Stimulated activated CD4-positive, alpha-beta T cell treated with anti-CD3 and anti-CD28 coated beads, Interleukin-1b, Interleukin-23, amount 100 ng/mL, for 1 hour (primary cell): ENCODE results near the gene WNT2B.

Experiments
- DNase-seq, 2 donors: peaks; one replicate each; pipeline ENCODE4 v3.0.0-alpha.2; 2020; ENCODE audit warnings: low read depth in 2 of 2

Gene WNT2B

DNA sequence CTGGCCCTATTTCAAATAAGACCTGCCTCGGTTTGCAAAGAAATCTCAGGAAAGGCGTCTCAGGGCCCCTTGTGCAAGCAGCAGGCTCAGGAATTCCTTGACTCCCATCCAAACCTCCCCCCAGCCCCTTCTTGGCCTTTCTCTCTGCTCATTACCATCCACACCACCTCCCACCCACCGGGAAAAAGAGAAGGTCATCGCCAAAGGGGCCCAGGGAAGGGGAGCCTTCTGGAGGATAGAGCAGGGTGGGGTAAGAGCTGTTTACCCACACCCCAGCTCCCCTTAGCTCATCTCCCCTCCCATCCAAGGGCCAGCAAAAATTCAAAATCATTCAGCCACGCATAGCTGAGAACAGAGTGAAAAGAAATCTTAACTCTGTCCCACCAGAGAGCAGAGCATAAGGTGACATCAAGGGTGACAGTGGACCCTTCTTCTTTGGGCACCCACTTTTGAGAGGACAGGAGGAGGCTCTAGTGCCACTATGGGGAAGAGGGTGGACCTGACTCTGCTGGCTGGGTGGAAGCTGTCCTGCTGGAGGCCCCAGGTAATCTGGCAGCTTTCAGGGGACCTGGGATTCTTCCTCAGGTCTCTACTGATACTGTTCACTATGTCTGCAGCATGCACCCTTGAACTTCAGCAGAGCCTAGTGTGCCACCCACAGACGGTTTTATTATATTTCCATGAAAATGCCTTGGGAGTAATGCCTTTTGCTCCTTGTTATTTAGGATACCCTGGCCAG is 3.9 kb upstream of the WNT2B start:
- no peak for DNase-seq

DNA sequence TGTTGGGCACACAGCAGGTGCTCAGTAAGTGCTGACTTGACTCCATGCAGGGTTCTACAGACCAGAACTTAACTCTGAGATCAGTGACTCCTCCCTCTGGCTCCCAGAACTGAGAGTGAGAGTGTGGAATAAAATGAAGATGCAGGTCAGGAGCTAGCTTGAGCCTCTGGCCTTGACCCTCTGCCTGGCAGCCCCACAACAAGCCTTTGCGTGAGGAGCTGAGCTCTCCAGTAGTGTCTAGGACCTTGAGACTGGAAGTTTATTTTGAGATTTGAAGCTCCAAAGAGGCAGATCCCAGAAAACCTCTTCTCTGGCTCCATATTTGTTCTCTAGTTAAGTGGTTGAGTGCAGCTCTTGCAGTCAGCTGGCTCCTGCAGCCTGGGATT is 3.4 kb upstream of the WNT2B start:
- no peak for DNase-seq

DNA sequence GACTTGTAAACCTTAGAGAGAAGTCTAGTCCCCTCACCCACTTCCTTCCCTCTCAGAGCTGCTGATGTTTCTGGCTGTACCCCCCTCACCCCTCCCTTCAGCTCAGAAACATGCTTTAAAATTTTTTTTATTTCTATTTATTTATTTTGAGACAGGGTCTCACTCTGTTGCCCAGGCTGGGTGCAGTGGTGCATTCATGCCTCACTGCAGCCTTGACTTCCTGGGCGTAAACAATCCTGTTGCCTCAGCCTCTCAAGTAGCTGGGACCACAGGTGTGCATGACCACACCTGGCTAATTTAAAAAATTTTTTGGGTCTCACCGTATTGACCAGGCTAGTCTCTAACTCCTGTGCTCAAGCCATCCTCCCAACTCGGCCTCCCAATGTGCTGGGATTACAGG is 2.9 kb upstream of the WNT2B start:
- DNase-seq: no peak

DNA sequence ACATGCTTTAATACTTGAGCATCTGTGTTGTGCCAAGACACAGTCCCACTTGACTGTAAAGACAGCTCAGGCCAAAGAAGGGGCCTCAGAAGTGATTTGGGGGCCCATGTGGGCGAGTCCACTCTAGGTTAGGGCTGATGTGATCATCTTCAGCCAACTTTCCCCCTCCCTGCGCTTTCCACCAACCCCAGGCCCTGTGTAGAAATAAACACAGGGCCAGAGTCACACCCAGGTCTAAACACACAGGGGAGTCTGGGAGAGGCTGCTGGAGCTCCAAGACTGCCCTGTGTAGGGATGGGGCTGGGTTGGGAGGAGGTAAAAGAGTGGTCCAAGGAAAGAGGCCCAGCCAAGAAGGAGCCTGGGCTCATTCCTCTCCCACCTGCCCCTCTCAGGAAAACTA is 2.5 kb upstream of the WNT2B start:
- DNase-seq: no peak

- DNase-seq: no peak
Observed at GRCh38 chr1:112506731-112507130, 2.0 kb upstream of the WNT2B start.

- DNase-seq: no peak
Observed at GRCh38 chr1:112507336-112507735, 1.4 kb upstream of the WNT2B start.

DNA sequence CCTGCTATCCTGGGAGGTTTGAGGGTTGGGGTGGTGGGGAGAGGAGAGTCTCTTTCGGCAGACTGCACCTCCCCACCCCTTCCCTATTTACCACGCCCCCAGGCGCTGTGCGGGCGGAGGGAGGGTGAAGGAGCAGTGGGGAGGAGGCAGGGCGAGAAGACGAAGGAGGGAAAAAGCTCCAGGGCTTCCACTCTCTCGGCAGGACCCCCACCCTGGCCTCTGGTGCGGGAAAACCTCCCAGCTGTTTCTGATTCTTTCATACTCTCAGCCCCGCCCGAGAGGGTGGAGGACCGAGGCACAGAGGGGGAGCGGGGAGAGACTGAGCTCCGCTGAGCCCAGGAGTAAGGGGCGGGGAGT is 866 bp upstream of the WNT2B start:
- DNase-seq: no peak

GRCh38 chr1:112509005-112509659 is 367 bp downstream of the WNT2B start:
- no peak for DNase-seq

DNA sequence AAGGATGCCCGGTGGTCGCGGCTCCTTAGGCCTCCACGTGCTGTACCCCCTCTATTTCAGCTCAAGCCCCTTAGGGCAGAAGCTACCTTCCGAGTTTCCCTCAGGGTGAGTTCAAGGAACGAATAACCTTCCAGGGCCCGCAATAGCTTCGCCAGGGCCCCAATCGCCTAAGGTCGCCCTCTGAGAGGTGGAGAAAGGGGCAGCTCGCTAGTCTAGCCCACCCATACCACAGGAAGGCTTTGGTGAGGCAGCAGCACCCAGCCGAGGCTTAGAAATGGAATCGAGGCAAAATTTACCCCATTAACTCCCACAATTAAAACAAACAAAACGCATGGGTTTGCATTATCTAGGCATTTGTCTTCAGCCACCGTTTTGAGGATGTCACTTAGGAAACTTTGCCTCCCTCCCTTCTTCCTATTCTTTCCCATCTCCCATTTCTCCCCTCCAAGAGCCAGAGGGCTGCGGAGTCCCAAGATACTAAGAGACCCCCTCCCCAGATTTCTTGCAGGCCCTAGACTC is 954 bp downstream of the WNT2B start:
- no peak for DNase-seq

DNA sequence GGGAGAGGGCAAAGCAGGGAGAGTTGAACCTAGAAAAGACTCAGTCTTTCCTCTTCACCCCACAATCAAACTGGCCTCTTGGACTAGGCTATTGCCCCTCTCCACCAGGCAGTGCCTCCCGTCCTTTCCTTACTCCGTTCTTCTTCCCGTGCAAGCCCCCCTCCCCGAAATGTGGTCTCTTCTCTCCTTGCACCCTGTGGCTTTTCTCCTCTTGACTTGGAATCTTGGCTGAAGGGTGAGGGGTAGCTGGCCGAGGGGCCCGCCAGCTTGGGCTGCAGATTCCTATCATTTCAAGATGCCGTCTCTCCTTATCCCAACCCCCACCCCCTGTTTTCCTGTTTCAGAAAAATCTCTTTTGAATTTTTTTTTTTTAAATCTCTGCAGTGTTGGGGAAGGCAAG is 1.6 kb downstream of the WNT2B start:
- DNase-seq: no peak

DNA sequence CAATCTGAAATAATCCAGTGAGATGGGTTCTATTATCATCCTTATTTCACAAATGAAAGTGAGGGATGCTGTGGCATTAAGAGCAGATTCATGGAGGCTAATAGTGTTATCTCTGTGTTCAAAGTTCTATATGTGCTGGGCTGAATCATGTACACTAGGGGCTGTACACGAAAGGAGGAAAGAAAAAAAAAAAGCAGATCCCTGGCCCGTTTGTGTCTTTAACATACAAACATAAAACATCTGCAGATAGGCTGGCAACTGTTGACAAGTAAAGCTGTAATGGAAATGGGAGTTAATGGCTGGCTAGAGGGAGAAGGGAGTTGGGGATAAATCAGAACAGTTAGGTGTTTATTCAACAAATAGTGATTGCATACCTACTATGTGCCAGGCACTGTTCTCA is 3.1 kb downstream of the WNT2B start:
- DNase-seq: no peak

DNA sequence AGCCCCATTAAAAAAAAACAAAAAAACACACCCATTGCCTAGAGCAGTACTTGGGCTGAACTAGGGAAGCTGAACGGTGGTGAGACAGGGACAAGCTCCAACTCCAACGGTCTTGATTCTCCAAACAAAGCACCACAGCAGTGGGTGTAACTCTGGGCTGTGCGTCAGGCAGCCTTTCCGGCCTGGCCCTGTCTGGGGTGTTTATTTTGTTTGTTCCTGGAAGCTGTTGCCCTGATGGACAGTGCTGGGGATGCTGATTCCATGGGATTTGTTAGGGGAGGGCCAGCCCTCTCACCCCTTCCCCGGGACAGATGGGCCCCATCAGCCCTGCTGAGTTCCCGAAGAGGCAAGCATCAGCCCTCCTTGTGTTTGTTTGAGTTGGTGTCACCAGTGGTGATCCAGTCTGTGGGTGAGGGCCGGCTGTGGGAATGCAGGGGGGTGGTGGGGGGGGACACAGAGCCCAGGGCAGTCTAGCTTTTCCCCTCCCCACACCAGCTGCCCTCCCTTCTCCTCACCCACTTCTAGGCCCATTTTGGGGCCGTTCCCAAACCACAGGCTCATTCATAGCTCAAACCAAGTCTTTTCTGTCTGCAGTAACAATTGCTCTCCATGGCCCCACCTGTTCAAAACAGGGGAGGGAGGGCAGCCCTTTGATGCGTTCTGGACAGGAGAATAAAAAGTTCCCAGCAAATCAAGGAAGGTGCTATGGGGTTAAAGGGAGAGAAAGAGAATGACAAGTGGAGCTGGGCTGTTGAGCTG is 4.5 kb downstream of the WNT2B start:
- no peak for DNase-seq

GRCh38 chr1:112514901-112515300 is 6.1 kb downstream of the WNT2B start:
- no peak for DNase-seq

DNA sequence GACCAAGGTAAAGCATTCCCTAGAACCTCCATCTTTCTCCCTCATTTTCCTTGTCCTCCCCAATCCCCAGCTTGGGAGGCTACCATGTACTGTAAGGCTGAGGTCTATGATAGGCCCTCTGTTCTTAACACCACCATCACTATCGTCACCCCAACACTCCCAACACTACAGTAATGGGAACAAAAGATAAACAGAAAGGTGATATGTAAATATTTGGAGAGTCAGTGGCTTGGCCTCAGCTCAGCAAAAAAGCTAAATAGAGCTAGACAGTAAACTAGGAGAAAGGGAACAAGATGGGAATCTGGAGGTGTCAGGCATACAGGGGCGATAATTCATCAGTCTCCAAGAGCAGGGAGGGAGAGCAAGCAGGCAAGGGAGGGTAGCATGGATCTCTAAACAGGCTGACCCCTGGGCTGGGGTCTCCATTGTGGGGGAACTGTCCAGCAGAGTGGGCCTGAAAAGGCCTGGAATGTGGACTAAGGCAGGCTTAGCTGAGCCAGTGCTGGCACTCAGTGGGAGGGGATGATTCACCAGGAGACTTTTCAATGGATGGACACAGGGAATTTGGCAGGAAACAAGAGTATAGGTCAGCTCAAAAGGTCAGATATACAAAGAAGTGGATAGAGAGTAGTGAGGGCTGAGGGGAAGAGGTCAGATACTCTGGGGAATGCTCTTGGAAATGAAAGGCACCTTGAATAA is 6.7 kb downstream of the WNT2B start:
- no peak for DNase-seq

DNA sequence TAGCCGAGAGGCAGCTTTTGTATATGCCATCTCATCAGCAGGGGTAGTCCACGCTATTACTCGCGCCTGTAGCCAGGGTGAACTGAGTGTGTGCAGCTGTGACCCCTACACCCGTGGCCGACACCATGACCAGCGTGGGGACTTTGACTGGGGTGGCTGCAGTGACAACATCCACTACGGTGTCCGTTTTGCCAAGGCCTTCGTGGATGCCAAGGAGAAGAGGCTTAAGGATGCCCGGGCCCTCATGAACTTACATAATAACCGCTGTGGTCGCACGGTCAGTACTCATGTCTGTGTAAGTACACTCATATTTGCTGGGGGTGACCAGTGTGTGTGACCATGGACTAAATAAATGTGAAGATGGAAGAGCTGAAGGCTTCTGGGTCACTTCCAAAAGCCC is 7.4 kb downstream of the WNT2B start:
- DNase-seq: no peak

DNA sequence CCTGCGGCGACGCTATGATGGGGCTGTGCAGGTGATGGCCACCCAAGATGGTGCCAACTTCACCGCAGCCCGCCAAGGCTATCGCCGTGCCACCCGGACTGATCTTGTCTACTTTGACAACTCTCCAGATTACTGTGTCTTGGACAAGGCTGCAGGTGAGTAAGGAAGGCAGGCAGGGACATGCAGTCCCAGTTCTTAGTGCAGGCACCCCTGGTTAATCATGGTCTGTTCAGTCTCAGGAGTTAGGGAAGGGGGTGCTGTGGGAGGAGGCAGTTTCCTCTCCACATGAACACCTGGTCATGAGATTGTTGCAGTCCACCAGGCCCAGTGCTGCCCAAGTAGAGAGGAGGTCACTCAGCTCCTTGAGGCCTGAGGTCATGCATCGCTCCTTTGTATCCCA is 8.5 kb downstream of the WNT2B start:
- DNase-seq: no peak

- DNase-seq: no peak
Observed at GRCh38 chr1:112517646-112518045, 8.9 kb downstream of the WNT2B start.

GRCh38 chr1:112518186-112518585 is 9.4 kb downstream of the WNT2B start:
- no peak for DNase-seq

DNA sequence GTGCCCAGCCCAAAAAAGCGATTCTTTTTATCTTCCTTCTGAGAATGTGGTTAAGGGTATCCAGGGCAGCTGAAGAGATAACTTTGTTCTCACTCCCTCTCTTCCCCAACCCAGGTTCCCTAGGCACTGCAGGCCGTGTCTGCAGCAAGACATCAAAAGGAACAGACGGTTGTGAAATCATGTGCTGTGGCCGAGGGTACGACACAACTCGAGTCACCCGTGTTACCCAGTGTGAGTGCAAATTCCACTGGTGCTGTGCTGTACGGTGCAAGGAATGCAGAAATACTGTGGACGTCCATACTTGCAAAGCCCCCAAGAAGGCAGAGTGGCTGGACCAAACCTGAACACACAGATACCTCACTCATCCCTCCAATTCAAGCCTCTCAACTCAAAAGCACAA is 11.4 kb downstream of the WNT2B start:
- DNase-seq: no peak

DNA sequence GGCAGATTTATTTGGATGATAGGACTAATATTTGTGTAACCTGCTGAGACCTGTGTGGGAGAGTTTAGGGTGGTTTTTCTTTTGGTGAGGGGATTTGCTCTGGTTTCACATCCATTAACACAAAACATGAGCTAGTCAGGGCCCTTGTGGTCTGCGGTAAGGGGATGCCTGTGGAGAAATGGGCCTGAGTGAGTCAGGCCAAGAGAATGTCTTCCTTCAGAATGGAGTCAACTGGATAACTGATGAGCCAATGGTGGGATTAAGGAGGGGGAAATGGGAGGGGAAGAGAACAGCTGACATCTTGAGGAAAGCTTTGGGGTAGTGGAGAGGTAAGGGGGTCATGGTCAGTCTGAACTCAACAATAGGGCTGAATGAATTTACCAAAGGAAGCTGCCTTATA is 13.9 kb downstream of the WNT2B start:
- no peak for DNase-seq

DNA sequence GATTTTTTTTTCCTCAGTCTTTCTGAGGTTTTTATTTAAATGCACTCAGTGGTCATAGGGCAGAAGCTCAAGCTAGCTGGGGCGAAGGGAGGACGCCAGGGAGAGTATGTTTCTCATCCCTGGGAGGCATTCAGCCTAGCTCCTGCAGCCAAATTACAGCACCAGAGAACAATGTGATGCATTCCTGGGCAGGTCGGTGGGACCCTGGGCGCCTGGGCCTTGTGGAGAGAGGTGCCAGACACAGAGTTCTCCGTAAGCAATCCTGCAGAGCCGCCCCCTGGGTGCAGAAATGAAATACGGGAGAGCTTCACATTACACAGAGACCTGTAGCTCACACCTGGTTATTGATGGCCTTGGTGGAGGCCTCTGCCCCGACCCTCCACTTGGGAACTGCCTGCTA is 15.5 kb downstream of the WNT2B start:
- DNase-seq: no peak

DNA sequence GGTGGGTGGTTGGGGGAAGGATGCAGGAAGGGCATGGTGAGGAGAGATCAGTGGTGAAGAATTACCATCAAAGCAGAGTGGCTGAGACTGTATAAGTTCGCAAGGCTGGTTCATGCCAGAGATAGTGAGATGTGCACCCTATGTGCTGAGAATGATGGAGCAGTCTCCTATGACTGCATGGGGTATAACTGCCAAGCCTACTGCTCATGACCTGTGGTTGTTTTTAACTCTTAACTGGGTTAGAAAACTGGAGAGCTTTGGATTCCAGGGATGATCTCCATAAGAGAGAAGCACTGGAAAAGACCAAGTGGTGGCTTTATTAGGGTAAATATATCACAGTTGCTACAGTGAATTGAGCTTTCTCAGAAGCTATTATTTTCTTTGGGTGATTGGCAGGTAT is 16.2 kb downstream of the WNT2B start:
- no peak for DNase-seq
